Measurements from ENCODE around the gene ASPSCR1.
A peak's percentile ranks its signal among the peaks of the same experiment; 100 is the strongest.

Gene ASPSCR1

GRCh38 chr17:81962499-81963441, 14.7 kb upstream of the ASPSCR1 start:
- no peak for TF ChIP-seq CTCF (IDR thresholded peaks at IDR 0.05; ENCODE audit: low read length, missing control alignments)
- no peak for DNase-seq (ENCODE audit: low read depth)
- H3K4me3 ChIP-seq (replicated peaks; ENCODE audit: low read depth, low read length), result no peak overlapping the region

- DNase-seq (ENCODE audit: low read depth), result no peak
- TF ChIP-seq CTCF (IDR thresholded peaks at IDR 0.05; ENCODE audit: low read length, missing control alignments), result no peak
- no peak overlapping the region for H3K4me3 ChIP-seq (replicated peaks; ENCODE audit: low read depth, low read length)
Measured at GRCh38 chr17:81964081-81964849, 13.2 kb upstream of the ASPSCR1 start.

- H3K4me3 ChIP-seq (replicated peaks; ENCODE audit: low read depth, low read length), result no peak overlapping the region
- peak; percentile 49 for DNase-seq (ENCODE audit: low read depth)
- TF ChIP-seq CTCF (IDR thresholded peaks at IDR 0.05; ENCODE audit: low read length, missing control alignments), result no peak
Measured at GRCh38 chr17:81966343-81967243, 10.8 kb upstream of the ASPSCR1 start.

GRCh38 chr17:81967244-81967532, 10.2 kb upstream of the ASPSCR1 start:
- H3K4me3 ChIP-seq (replicated peaks; ENCODE audit: low read depth, low read length), result no peak overlapping the region
- TF ChIP-seq CTCF (IDR thresholded peaks at IDR 0.05; ENCODE audit: low read length, missing control alignments), result no peak
- DNase-seq (ENCODE audit: low read depth), result no peak

GRCh38 chr17:81967533-81968395, 9.7 kb upstream of the ASPSCR1 start:
- H3K4me3 ChIP-seq (replicated peaks; ENCODE audit: low read depth, low read length), result no peak overlapping the region

More at GRCh38 chr17:81967533-81968395, 9.7 kb upstream of the ASPSCR1 start:
- no peak for TF ChIP-seq CTCF (IDR thresholded peaks at IDR 0.05; ENCODE audit: low read length, missing control alignments)
- peak; percentile 67 for DNase-seq (ENCODE audit: low read depth)
